ENCODE results near the gene TEX13A. TPM values are rescaled to one million over a fixed set of nuclear protein-coding genes. Genes with fewer than 3 reads are reported as not detected.
"Not testable (repeated sequence)": the region's sequence is repeated elsewhere in the genome, so short reads cannot be mapped to it uniquely, and the experiment has no call there.

The TEX13A gene, protein sequence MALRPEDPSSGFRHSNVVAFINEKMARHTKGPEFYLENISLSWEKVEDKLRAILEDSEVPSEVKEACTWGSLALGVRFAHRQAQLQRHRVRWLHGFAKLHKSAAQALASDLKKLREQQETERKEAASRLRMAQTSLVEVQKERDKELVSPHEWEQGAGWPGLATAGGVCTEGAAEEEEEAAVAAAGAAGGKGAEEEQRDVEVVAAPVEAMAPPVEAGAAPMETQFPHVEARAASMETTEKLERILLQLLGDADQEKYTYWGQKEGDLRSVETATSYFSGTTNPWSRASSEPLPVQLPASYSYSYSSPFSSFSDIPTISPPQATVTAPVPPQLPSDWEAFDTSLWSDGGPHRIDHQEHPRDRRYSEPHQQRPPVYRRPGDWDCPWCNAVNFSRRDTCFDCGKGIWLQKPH
- not detected in 2 replicates for total RNA-seq
- polyA plus RNA-seq (2012) = not detected

DNA sequence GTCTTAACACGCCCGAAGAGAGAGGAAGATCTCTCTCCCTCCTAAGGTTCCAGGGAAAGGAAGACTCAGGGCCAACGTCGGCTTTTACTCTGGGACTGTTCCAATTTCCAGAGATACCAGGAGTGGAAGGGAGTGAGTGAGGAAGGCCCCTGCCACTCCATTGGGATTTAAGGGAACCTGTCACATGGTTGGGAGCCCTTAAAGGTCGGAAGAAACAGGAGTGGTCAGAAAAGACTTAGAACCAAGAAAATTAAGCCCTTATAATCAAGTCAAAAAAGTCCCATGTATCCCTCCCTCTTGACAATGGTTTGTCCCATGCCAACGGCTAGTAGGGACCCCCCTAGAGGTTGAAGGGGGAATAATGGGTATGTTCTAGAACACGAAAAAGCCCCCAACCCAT is at the start of gene TEX13A:
Gene TEX13A (minus strand): TSS at position 59 of the 400 bp plus-strand sequence. CDS start 297 bp downstream, outside the sequence.
- DNase-seq (ENCODE audit: low read depth) = no peak

DNA sequence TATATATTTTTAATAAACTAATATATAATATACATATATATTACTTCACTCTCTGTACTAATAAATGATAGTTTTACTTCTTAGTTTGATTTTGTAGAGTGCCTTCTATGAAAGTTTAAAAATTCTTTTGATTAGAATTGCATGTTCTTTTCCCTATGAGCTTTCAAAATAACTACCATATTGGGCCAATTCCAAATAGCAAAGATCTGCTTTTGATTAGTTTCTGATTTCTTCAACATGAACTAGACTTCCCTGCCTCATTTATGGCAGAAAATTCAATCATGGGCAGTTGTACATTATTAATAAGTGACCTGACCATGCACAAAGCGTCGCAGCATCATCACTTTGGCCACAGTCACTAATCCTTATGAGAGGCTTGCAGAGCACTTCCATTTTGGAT is 48.9 kb upstream of the TEX13A start:
- DNase-seq (ENCODE audit: low read depth) = no peak

DNA sequence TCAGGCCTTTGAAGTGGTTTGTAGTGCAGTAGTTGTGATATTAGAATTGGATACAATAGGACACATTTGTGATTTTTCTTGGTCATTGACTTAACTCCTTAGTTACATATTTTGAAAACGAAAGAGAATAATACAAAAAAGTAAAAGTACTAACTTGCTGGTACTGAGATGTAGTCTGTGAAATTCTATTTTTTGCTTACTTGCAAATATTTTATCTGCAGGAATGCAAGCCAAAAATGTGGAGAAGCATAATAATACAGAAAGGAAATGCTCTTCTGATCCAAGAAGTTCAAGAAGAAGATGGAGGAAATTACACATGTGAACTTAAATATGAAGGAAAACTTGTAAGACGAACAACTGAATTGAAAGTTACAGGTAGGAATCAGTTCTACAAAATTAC is 46.7 kb upstream of the TEX13A start:
- no peak for DNase-seq (ENCODE audit: low read depth)

DNA sequence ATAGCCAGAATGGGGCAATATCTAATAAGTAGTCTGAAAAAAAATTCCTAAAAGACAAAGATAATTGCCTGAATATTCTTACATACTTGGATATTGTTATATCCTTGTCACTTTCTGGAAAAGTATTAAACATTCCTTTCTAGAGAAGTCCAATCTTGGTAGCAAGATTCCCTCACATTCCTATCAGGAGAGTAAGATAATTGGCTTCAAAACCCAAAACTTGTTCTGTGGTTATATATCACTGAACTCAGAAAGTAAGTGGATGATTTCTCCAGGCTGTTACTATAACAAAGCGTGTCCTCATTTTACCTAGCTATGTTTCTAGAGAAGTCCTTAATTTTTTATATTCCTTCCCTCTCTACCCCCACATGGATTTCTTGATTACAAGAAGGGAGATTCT is 46.0 kb upstream of the TEX13A start:
- DNase-seq (ENCODE audit: low read depth) = no peak

DNA sequence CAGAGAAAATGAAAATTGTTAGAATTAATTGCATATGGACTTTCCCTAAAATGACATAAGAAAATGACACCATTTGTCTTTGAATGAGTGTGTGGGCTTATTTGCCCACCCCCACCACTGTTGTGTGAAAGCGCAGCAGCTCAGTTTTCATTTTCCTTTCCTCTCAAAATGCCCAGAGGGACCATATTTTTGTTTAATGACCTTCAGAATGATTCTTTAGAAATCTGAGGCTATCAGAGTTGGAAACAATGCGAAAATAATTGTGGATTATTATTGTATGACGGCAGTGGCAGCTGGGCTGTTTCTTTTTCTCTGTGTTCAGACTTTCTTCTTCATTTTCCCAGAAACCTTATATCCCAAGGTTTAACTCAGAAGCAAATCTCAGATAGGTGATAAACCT is 44.6 kb upstream of the TEX13A start:
- no peak for DNase-seq (ENCODE audit: low read depth)

DNA sequence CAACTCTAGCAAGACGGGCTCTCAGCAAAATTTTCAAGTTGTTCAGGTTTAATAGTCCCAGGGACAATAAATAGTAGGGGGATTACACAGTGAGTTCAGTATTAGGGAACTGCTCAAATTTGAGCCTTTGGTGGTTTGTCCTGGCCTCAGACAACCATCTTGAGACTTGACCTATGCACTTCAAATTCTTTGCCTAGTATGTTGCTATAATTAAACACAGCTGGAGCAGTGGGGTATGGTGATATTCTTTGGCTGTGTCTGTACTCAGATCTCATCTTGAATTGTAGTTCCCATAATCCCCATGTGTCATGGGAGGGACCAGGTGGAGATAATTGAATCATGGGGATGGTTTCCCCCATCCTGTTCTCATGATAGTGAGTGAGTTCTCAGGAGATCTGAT is 43.3 kb upstream of the TEX13A start:
- peak; percentile 2 for DNase-seq (ENCODE audit: low read depth)

DNA sequence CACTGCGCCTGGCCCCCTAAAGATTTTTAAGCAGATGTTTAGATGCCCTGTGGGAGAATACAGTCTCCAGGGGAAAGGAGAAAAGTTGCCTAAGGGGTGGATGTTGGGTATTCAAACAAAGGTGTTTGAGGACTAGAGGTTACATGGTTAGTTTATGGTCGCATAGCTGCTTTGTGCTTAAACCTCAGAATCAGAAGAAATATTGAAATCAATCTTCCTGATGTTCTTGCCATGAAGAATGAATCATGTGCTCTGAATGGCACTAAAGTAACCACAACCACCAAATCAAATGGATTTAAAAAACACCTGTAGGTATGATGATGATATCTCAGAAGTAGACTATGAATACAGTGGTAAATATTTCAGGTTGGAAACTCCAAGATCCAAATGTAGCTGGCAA is 42.7 kb upstream of the TEX13A start:
- no peak for DNase-seq (ENCODE audit: low read depth)

DNA sequence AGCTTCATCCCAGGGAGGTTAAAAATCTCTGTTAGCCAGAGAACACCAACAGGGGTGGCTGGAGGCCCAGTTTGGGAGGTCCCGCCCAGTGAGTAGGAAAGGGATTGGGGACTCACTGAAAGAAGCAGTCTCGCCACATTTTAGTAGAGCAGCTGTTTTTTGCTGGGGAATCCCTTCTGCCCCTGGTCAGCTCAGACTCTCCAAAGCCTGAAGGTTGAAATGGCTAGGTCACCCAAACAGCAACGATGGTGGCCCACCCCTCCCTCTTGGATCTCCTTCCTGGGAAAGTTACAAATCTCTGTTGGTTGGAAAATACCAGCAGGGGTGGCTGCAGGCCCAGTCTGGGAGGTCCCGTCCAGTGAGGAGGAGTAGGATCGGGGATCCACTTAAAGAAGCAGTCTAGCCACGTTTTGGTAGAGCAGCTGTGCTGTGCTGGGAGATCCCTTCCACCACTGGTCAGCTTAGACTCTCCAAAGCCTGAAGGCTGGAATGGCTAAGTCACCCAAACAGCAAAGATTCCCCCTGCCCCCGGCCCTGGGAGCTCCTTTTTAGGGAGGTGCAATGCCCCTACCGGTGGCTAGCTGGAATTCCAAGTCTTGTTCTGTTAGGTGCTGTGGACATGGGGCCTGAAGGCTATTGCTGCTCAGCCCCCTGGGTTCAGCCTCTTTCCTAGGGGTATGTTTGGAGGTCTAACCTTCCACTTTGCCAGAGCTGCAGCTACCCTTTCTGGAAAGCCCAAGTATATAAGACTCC is 40.0 kb upstream of the TEX13A start:
- no peak for DNase-seq (ENCODE audit: low read depth)

DNA sequence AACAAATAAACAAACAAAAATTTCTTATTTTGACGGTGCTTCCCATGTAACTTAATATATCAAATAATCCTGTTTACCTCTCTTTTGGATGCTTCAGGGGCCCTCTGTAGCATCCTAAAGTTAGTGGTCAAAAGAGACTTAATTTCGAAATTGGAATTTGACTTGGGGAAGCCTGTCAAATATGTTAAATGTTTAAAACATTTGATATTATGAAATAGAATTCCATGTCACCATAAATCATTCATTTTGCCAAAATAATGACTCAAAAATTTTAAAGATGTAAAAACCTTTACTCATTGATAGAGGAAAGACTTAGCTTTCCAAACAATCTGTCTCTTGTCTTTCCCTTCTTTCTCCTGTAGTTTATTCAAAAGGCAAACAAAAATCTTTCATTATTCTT is 20.6 kb upstream of the TEX13A start:
- no peak for DNase-seq (ENCODE audit: low read depth)

DNA sequence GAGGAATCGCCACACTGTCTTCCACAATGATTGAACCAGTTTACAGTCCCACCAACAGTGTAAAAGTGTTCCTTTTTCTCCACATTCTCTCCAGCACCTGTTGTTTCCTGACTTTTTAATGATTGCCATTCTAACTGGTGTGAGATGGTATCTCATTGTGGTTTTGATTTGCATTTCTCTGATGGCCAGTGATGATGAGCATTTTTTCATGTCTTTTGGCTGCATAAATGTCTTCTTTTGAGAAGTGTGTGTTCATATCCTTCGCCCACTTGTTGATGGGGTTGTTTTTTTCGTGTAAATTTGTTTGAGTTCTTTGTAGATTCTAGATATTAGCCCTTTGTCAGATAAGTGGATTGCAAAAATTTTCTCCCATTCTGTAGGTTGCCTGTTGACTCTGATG is 16.9 kb upstream of the TEX13A start:
- DNase-seq (ENCODE audit: low read depth) = not testable (repeated sequence)

DNA sequence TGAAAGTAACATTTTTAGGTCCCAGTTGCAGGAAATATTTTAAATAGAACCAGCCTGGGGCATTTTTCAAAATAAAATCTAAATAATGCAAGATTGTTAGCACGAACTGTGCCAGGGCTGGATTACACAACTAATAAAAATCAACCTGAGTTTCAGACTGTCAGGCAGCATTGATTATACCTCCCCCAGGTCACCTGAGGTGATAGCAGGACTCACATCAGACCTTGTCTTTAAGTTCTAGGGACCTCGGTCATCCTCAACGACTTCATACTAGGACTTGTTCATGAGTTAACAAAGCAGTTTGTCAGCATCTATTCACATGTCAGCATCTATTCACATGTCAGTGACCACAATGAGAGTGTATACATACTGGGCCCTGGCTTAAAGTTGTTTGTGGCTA is 8.7 kb upstream of the TEX13A start:
- no peak for DNase-seq (ENCODE audit: low read depth)

DNA sequence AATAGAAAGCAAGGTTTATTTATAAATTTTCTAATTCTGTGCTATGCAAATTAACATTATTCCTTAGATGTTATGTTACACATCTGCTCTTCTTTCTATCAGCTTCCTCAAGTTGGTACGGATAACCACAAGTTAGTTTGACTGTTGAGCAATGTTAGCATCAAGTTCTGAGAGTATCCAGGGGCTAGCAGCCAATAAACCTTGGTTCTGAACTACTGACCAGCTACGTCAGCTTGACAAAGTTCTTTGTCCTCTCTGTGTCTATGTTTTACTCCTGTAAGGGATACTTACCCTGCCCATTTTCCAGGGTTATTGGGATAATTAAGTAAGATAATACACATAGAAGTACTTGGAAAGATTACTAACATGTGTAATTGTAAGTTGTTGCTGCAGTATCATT is 8.1 kb upstream of the TEX13A start:
- DNase-seq (ENCODE audit: low read depth) = no peak

DNA sequence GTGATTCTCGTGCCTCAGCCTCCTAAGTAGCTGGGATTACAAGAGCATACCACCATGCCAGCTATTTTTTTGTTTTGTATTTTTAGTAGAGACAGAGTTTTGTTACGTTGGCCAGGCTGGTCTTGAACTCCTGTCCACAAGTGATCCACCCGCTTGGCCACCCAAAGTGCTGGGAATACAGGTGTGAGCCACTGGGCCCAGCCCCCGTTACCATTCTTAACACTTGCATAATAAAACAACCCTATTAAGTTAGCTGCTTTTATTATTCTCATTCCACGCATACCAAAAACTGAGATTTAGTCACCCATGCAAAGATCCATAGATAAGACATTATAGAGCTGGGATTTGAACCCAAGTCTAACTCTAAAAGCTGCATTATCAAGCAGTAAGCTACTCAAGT is 6.0 kb upstream of the TEX13A start:
- no peak for DNase-seq (ENCODE audit: low read depth)

DNA sequence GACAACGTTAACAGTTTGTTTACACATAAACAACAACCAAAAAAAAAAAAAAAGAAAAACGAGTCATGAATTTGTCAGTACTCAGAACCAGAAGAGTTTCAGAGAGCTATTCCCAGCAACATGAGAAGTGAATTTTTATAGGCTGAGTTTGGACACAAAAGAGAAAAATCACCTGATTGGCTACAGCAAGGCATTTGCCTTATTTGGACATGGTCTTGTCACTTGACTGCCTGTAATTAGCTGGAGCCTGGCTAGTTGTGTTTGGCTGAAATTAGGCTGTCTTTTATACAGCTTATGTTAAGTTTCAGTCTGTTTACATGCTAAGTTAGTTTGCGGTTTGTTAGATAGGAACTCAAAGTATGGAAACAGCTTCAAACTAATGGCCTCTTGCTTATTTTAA is 880 bp upstream of the TEX13A start:
- peak; percentile 0 for DNase-seq (ENCODE audit: low read depth)

DNA sequence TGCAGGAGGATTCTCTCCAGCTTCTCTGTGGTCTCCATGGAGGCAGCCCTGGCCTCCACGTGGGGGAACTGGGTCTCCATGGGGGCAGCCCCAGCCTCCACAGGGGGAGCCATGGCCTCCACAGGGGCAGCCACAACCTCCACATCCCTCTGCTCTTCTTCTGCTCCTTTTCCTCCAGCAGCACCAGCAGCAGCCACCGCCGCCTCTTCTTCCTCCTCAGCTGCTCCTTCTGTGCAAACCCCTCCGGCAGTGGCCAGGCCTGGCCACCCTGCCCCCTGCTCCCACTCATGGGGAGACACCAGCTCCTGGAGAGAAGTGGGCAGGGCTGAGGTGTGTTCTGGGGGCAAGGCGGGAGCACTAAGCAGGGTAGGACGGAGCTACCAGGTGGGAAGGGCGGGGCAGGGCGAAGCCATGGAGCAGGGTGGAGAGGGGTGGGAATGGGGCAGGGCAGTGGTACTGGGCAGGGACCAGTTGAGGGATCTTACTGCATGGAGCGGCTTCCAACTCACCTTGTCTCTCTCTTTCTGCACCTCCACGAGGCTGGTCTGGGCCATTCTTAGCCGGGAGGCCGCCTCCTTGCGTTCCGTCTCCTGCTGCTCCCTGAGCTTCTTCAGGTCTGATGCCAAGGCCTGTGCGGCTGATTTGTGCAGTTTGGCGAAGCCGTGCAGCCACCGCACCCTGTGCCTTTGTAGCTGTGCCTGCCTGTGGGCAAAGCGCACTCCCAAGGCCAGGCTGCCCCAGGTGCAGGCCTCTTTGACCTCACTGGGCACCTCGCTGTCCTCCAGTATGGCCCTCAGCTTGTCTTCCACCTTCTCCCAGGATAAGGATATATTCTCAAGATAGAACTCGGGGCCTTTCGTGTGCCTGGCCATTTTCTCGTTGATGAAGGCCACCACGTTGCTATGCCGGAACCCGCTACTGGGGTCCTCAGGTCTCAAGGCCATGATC is 766 bp downstream of the TEX13A start:
- no peak for DNase-seq (ENCODE audit: low read depth)

DNA sequence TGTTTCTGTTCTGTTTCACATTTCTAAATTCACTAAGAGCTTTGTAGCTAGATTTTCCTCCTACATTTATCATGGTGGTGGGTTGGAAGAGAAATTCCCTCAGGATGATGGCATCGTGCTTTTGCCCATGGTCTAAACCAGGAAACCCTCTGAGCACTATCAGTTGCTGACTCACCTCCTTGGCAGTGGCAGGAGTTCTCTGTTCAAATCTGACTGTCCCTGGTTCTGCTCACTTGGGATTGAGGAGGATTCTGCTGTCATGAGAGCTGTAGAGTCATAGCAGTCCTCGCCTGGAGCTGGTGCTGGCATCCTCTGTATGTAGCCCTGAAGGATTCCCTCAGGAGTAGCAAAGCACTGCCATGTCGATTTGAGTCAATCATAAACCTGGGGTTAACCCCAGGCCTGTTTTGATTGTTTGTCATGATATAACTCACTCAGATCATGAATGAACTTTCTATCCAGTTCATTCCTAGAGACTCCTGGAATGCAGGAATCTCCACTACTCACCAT is 9.4 kb downstream of the TEX13A start:
- DNase-seq (ENCODE audit: low read depth) = no peak

DNA sequence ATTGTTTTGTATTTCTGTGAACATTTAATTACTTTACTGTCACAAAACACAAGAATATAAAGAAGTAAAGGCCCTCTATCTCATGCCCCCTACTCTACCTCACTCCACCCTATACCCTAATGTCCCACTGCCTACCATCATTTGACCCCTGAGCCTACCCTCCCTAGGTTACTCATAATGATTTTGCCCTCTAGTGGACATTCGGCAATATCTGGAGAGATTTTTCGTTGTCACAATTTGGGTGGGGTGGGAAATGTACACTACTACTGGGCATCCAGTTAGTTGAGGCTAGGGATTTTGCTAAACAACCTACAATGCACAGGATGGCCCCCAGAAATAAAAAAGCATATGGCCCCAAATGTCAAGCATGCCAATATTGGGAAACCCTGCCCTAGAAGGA is 10.2 kb downstream of the TEX13A start:
- no peak for DNase-seq (ENCODE audit: low read depth)

DNA sequence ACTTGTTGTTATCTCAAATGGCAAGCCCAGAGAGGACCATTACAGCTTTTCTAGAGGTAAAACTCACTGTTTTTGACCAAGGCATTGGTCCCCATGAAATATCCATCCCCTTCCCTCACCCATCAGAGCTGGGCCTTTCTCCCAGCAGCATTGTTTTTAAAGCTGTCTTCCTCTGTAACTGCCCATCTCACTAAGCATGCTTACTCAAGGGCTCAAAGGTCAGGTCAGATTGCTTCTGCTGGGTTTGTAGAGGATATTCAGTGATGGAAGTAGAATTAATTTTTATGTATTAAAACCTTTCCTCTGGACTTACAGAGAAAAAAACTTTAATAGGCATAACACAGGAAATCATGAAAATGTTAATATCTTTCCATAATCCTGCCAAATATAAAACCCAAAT is 11.1 kb downstream of the TEX13A start:
- DNase-seq (ENCODE audit: low read depth) = no peak

DNA sequence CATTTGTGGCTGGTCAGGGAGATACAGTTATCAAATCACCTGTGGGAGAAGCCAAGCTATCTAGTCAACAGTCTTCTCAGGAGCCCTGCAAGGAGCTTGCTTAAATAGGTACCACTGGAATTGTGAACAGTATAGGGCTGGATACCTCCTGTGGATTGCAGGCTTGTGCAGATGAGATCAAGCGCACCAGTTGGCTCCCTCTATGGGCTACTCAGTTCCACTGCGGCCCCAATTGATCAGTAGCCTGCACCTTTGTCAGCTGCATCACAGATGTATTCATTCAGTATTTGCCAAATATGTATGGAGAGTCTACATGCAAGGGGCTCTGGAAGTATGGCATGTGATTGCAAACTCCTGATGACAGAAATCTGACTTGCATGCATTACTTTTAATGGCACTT is 28.6 kb downstream of the TEX13A start:
- peak; percentile 13 for DNase-seq (ENCODE audit: low read depth)

DNA sequence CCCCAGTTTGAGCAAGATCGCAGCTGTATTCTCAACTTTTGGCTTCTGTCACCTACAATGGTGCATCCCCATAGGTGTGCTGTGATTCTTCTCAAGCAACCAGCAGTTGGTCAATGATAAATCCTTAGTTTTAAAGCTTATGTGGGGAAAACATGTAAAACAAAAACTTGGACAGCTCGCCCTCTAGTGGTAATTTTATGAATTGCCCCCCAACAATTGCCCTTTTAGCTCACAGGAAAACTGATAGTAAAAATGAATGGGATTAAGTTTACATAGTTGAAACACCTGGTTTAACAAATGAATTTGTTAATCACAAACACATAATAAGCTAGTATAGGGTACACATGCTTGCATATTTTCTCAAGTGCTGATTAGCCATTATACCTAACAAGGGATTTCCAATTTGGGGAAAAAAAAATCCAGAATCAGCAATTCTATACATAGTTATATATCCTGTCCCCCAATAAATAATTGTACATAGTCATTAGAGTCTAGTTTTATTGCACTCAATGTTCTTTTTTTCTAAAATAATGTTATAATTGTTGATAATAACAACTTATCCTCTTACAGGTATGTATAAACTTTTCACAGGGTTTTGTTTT is 30.1 kb downstream of the TEX13A start:
- DNase-seq (ENCODE audit: low read depth) = peak; percentile 37

DNA sequence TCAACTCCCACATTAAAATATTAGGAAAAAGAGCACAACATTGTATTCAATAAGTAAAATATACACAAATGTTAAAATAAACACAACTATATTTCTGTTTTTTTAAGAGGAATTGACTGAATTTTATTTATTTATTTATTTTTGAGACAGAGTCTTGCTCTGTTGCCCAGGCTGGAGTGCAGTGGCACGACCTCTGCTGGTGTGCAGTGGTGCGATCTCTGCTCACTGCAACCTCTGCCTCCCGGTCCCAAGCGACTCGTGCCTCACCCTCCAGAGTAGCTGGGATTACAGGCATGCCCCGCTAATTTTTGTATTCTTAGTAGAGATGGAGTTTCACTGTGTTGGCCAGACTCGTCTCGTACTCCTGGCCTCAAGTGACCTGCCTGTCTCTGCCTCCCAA is 31.4 kb downstream of the TEX13A start:
- no peak for DNase-seq (ENCODE audit: low read depth)
